A549 (cell line): ENCODE data around the gene TEX101.

Source experiments
- CHD4 ChIP-seq: fragments of 200-600 bp; sonication (generic); IDR thresholded peaks from 2 replicates; pipeline ENCODE4 v1.6.1; 2016; ENCODE audit warnings: antibody characterized with exemption, mild to moderate bottlenecking, borderline replicate concordance
- POLR2A ChIP-seq: IDR thresholded peaks from 2 replicates; pipeline ENCODE4 v1.6.1; 2012; ENCODE audit warnings: mild to moderate bottlenecking, low read length
- TF ChIP-seq, protein P1 (sequence below): fragments of >200 bp; sonication (Bioruptor Twin); formaldehyde crosslinking; IDR thresholded peaks from 3 replicates; pipeline ENCODE4 v1.5.1; 2016
- TF ChIP-seq, protein P2 (sequence below): fragments of 450-650 bp; IDR thresholded peaks from 2 replicates; pipeline ENCODE4 v1.6.1; 2014; ENCODE audit warnings: antibody characterized with exemption

DNA sequence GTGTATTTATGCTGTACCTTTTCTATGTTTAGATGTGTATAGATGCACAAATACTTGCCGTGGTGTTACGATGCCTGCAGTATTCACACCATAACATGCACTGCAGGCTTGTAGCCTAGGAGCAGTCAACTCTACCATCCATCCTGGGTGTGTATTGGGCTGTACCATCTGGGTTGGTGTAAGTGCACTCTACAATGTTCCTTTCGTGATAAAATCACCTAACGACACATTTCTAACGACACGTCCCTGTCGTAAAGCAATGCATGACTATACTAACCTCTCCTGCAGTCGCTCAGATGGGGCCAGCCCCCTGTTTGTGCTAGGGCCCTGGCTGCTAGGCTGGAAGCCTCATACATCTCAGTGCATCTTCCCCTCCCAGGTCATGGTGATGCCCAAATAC, 42.8 kb upstream of the TEX101 start:
- TF ChIP-seq, protein P1, sequence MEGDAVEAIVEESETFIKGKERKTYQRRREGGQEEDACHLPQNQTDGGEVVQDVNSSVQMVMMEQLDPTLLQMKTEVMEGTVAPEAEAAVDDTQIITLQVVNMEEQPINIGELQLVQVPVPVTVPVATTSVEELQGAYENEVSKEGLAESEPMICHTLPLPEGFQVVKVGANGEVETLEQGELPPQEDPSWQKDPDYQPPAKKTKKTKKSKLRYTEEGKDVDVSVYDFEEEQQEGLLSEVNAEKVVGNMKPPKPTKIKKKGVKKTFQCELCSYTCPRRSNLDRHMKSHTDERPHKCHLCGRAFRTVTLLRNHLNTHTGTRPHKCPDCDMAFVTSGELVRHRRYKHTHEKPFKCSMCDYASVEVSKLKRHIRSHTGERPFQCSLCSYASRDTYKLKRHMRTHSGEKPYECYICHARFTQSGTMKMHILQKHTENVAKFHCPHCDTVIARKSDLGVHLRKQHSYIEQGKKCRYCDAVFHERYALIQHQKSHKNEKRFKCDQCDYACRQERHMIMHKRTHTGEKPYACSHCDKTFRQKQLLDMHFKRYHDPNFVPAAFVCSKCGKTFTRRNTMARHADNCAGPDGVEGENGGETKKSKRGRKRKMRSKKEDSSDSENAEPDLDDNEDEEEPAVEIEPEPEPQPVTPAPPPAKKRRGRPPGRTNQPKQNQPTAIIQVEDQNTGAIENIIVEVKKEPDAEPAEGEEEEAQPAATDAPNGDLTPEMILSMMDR: no peak
- TF ChIP-seq CHD4: no peak
- no peak for TF ChIP-seq POLR2A
- TF ChIP-seq, protein P2, sequence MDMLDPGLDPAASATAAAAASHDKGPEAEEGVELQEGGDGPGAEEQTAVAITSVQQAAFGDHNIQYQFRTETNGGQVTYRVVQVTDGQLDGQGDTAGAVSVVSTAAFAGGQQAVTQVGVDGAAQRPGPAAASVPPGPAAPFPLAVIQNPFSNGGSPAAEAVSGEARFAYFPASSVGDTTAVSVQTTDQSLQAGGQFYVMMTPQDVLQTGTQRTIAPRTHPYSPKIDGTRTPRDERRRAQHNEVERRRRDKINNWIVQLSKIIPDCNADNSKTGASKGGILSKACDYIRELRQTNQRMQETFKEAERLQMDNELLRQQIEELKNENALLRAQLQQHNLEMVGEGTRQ: no peak
